Transverse colon (tissue), 3 donors: ENCODE data around the gene NME9.

Experiments used
- EP300 ChIP-seq: sonication (generic); formaldehyde crosslinking; IDR thresholded peaks from one replicate; pipeline ENCODE4 v1.6.1; 2017; ENCODE audit warnings: antibody characterized with exemption, low read depth
- TF ChIP-seq, protein P1 (sequence below), 5 experiments: fragments of 200-600 bp in 3 of 5; fragments of 450-650 bp in 2 of 5; sonication (generic) in 3 of 5; IDR thresholded peaks; 1 replicate in 2 of 5; 2 replicates in 3 of 5; pipeline ENCODE4 v1.5.1; 2016 to 2017; ENCODE audit warnings: antibody characterized with exemption in 5 of 5, inconsistent platforms in 3 of 5, mild to moderate bottlenecking in 2 of 5, moderate library complexity in 1 of 5

DNA sequence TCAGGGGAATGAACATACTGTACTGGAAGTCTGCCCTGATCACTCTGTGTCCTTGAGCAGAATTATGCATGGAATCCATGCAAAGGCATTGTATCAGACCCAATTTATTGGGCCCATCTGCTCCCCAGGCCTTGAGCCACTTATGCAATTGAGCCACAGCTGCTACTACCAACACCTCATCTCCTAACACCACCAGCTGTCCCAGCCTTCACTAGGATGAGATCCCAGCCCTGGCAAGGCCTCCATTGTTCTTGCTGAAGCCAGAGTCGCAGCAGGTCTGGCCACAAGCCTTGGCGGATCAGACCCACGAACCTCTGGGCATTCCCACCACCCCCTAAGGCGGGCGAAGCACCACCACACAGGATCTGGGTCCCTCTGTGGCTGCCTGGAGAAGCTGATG lies 9.2 kb upstream of the NME9 start:
- TF ChIP-seq, protein P1, sequence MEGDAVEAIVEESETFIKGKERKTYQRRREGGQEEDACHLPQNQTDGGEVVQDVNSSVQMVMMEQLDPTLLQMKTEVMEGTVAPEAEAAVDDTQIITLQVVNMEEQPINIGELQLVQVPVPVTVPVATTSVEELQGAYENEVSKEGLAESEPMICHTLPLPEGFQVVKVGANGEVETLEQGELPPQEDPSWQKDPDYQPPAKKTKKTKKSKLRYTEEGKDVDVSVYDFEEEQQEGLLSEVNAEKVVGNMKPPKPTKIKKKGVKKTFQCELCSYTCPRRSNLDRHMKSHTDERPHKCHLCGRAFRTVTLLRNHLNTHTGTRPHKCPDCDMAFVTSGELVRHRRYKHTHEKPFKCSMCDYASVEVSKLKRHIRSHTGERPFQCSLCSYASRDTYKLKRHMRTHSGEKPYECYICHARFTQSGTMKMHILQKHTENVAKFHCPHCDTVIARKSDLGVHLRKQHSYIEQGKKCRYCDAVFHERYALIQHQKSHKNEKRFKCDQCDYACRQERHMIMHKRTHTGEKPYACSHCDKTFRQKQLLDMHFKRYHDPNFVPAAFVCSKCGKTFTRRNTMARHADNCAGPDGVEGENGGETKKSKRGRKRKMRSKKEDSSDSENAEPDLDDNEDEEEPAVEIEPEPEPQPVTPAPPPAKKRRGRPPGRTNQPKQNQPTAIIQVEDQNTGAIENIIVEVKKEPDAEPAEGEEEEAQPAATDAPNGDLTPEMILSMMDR (IDR thresholded peaks at IDR 0.05), result no peak
- TF ChIP-seq EP300, result no peak
